Progenitor cell of endocrine pancreas (in vitro differentiated cells): Measurements from ENCODE around the gene RGS7. TPM values are rescaled to one million over a fixed set of nuclear protein-coding genes. Genes with fewer than 3 reads are reported as not detected.
A peak's percentile ranks its signal among the peaks of the same experiment; 100 is the strongest.

Source experiments
- DNase-seq: peaks from one replicate; pipeline ENCODE4 v3.0.0; 2021; ENCODE audit warnings: low spot score; ENCODE audit not compliant: unreplicated experiment
- H3K27ac Mint-ChIP-seq: 2 replicates; pipeline ENCODE4 v1.8.0; 2021; ENCODE audit warnings: mild to moderate bottlenecking, moderate library complexity, mixed read lengths
- H3K27me3 Mint-ChIP-seq: 2 replicates; pipeline ENCODE4 v1.8.0; 2021; ENCODE audit warnings: mixed read lengths
- H3K36me3 Mint-ChIP-seq: 2 replicates; pipeline ENCODE4 v1.8.0; 2022; ENCODE audit warnings: mixed read lengths; ENCODE audit not compliant: insufficient read depth
- H3K4me1 Mint-ChIP-seq: 2 replicates; pipeline ENCODE4 v1.8.0; 2021; ENCODE audit warnings: low read depth, mixed read lengths
- H3K4me3 Mint-ChIP-seq: 2 replicates; pipeline ENCODE4 v1.8.0; 2021; ENCODE audit warnings: low read depth, mild to moderate bottlenecking, moderate library complexity, mixed read lengths
- H3K9me3 Mint-ChIP-seq: 2 replicates; pipeline ENCODE4 v1.8.0; 2021; ENCODE audit warnings: low read depth, mixed read lengths
- total RNA-seq: library from RNA; stranded (reverse); gene quantifications from 2 replicates; pipeline ENCODE4 v1.2.1, GENCODE V29; 2021
- TF ChIP-seq, protein P1 (sequence below): fragments of 200-600 bp; sonication (generic); IDR thresholded peaks from one replicate; pipeline ENCODE4 v1.5.0; 2021; ENCODE audit warnings: antibody characterized with exemption, mild to moderate bottlenecking; ENCODE audit not compliant: unreplicated experiment

Gene RGS7
- total RNA-seq, 1 donor from 2014 or later, result 2.4 TPM

DNA sequence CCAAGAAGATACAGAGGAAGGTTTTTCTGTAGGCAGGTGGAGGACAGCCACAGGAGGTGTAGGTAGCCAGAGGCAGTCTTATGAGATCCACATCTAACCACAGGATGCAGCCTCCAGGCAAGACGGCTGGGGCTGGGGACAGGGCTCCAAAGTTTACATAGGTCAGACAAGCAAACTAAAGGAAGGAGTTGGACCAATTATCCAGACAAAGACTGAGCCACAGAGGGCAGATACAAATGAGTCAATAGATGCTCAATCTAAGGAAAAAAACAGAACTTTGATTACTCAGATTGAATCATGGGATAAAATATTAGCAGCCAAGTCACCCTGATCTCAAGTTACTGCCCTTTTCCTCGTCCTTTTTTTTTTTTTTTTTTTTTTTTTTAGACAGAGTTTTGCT is 91.6 kb downstream of the RGS7 start:
- no peaks in the 10 kb centered on the region for H3K9me3 Mint-ChIP-seq
- H3K4me3 Mint-ChIP-seq, result no peak overlapping the region
- H3K4me1 Mint-ChIP-seq, result peaks cover 6% of the 10 kb centered on the region
- DNase-seq, result no peak
- TF ChIP-seq, protein P1, sequence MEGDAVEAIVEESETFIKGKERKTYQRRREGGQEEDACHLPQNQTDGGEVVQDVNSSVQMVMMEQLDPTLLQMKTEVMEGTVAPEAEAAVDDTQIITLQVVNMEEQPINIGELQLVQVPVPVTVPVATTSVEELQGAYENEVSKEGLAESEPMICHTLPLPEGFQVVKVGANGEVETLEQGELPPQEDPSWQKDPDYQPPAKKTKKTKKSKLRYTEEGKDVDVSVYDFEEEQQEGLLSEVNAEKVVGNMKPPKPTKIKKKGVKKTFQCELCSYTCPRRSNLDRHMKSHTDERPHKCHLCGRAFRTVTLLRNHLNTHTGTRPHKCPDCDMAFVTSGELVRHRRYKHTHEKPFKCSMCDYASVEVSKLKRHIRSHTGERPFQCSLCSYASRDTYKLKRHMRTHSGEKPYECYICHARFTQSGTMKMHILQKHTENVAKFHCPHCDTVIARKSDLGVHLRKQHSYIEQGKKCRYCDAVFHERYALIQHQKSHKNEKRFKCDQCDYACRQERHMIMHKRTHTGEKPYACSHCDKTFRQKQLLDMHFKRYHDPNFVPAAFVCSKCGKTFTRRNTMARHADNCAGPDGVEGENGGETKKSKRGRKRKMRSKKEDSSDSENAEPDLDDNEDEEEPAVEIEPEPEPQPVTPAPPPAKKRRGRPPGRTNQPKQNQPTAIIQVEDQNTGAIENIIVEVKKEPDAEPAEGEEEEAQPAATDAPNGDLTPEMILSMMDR, result no peak
- peak overlapping the region; percentile 31 for H3K27ac Mint-ChIP-seq
- H3K36me3 Mint-ChIP-seq, result no peaks in the 10 kb centered on the region
- H3K27me3 Mint-ChIP-seq, result no peaks in the 10 kb centered on the region

DNA sequence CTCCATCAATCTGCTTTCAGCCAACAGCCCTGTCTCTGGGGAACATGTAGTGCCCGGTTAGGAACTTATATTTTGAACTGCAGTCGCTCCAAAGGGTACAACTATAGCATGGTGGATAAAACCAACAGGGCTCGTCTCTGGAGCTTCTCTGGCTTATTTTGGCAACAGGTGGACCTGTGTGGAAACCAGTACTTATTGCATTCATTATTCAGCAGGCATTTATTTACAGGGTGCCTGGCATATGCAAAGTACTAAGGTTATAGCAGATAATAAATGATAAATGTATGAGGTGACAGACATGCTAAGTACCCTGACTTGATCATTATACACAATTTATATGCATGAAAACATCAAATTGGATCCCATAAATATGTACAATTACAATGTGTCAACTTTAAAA is 93.7 kb downstream of the RGS7 start:
- TF ChIP-seq, protein P1, result no peak
- Mint-ChIP-seq H3K4me1 (peaks cover 10% of the 10 kb centered on the region), H3K36me3 (no peaks in the 10 kb centered on the region), H3K4me3 (no peak overlapping the region), H3K27ac (no peak overlapping the region), H3K9me3 (no peaks in the 10 kb centered on the region), H3K27me3 (no peaks in the 10 kb centered on the region)
- DNase-seq, result no peak

DNA sequence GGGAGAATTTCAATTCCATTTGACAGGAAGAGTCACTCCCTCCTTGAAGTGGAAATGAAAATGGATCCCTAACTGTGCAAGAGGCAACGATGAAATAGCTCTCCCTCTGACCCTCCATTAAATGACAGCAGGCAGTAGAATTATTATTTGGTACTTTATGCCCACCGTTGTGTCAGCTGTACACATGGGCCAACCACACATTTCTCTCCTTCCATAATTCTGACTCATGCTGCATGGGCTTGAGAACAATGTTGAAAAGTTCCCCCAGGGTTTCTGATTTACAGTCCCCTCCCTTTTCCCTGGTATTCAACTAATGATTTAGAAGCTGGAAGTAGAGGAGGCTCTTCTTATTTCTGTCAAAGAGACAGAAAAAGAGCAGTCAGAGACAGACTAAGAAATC is 103.5 kb downstream of the RGS7 start:
- H3K4me3 Mint-ChIP-seq, result no peak overlapping the region
- H3K4me1 Mint-ChIP-seq, result peaks cover 14% of the 10 kb centered on the region
- H3K27ac Mint-ChIP-seq, result no peak overlapping the region
- DNase-seq, result no peak
- H3K27me3 Mint-ChIP-seq, result no peaks in the 10 kb centered on the region
- peaks cover 2% of the 10 kb centered on the region for H3K36me3 Mint-ChIP-seq
- TF ChIP-seq, protein P1, result no peak
- peaks cover 10% of the 10 kb centered on the region for H3K9me3 Mint-ChIP-seq

DNA sequence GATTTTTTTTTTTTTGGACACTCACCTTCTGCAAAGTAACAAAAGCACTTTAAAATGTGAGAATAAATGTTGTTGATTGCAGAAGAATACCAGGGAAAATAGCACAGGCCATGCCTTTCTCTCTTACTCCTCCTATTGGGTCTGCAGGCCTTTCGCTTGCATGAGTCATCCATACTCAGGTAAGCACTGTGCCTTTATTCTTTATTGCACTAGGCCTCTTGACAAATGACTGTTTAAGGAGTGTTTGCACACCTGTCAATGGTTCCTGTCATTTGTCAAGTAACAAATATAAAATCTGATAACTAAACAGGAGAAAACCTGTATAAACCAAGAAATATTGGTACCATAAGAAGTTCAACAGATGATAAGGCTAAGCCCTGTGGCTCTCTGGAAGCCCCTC is 106.5 kb downstream of the RGS7 start:
- no peak overlapping the region for H3K27ac Mint-ChIP-seq
- no peak for DNase-seq
- H3K4me3 Mint-ChIP-seq, result no peak overlapping the region
- H3K4me1 Mint-ChIP-seq, result peaks cover 12% of the 10 kb centered on the region
- H3K36me3 Mint-ChIP-seq, result peaks cover 4% of the 10 kb centered on the region
- TF ChIP-seq, protein P1, result no peak
- H3K27me3 Mint-ChIP-seq, result no peaks in the 10 kb centered on the region
- H3K9me3 Mint-ChIP-seq, result peaks cover 12% of the 10 kb centered on the region

DNA sequence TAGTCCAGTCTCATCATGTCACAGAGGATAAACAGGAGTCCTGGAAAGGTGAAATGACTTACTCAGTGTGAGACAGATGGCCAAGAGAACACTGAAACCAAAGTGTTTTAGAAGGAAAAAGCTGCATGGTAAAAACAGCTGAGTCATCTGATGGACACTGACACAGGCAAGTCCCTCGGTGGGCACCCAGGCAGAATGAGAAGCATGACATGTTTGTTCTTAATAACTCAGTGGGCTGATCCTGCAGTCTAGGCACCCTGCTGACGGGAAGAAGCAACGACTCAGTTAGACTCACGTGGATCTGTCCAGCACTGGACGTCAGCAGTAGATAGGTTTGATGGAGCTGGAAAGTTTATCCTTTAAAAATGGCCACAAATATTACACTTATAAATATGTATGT is 116.9 kb downstream of the RGS7 start:
- peaks cover 2% of the 10 kb centered on the region for H3K4me1 Mint-ChIP-seq
- TF ChIP-seq, protein P1, result no peak
- H3K27ac Mint-ChIP-seq, result no peak overlapping the region
- DNase-seq, result no peak
- no peaks in the 10 kb centered on the region for H3K9me3 Mint-ChIP-seq
- no peak overlapping the region for H3K4me3 Mint-ChIP-seq
- H3K36me3 Mint-ChIP-seq, result no peaks in the 10 kb centered on the region
- peaks cover 5% of the 10 kb centered on the region for H3K27me3 Mint-ChIP-seq
